Transverse colon (tissue), 4 donors: ENCODE data around the gene KIF26A. TPM values are rescaled to one million over a fixed set of nuclear protein-coding genes. Genes with fewer than 3 reads are reported as not detected.

Experiments used
- DNase-seq: peaks from one replicate; pipeline ENCODE4 v3.0.0-alpha.2; 2019
- H3K27ac ChIP-seq, 4 donors: fragments of 200-600 bp; sonication (generic); 2 replicates each; pipeline ENCODE4 v1.5.1; 2016 to 2018; ENCODE audit warnings: inconsistent platforms in 4 of 4
- H3K27me3 ChIP-seq: fragments of 200-600 bp; sonication (generic); 2 replicates; pipeline ENCODE4 v1.5.1; 2017; ENCODE audit warnings: inconsistent platforms
- H3K36me3 ChIP-seq, 4 donors: fragments of 200-600 bp; sonication (generic); 2 replicates each; pipeline ENCODE4 v1.5.1; 2017 to 2019; ENCODE audit warnings: inconsistent platforms in 4 of 4
- H3K4me1 ChIP-seq, 4 donors: fragments of 200-600 bp; sonication (generic); 2 replicates each; pipeline ENCODE4 v1.5.1; 2017 to 2020; ENCODE audit warnings: inconsistent platforms in 4 of 4
- H3K4me3 ChIP-seq, 4 donors: fragments of 200-600 bp; sonication (generic); 1 replicate in 1 of 4; 2 replicates in 3 of 4; pipeline versions ENCODE4 v1.5.1 to v1.6.1; 2017 to 2019; ENCODE audit warnings: inconsistent platforms in 4 of 4
- H3K9me3 ChIP-seq, 2 donors: fragments of 200-600 bp; sonication (generic); 2 replicates each; pipeline ENCODE4 v1.5.1; 2017 to 2019; ENCODE audit warnings: inconsistent platforms in 2 of 2
- EP300 ChIP-seq: sonication (generic); formaldehyde crosslinking; IDR thresholded peaks from one replicate; pipeline ENCODE4 v1.6.1; 2017; ENCODE audit warnings: antibody characterized with exemption, low read depth
- POLR2A ChIP-seq: fragments of 450-650 bp; IDR thresholded peaks from one replicate; pipeline ENCODE4 v1.6.1; 2016; ENCODE audit warnings: antibody characterized with exemption, mild to moderate bottlenecking, moderate library complexity
- POLR2AphosphoS5 ChIP-seq, 3 donors: sonication (generic); formaldehyde crosslinking; IDR thresholded peaks; one replicate each; pipeline ENCODE4 v1.6.1; 2016; ENCODE audit warnings: antibody characterized with exemption in 3 of 3
- WGBS, 2 donors: methylation state at CpG; one replicate each; pipeline ENCODE4 v1.1.5; 2018; ENCODE audit warnings: low coverage in 1 of 2; 5-methylcytosine and 5-hydroxymethylcytosine counted together
- in situ Hi-C, 4 donors: fragments of 200-750 bp; cut with MboI; loops; one replicate each; pipeline versions ENCODE4 v1.15.0 to v1.15.1; 2017; ENCODE audit warnings: low sequenced_read_pairs in 3 of 4, low pct_ligation_motif_present in 1 of 4, low pct_unique_long_range_greater_than_20kb in 1 of 4
- intact Hi-C: fragments of 100-400 bp; cut with DNase I; formaldehyde crosslinking; loops from one replicate; pipeline ENCODE4 v1.15.1; 2023; ENCODE audit warnings: low total_unique reads
- total RNA-seq, 4 donors: library from RNA; depleted of rRNA; stranded (reverse); fragments of >200 nt; gene quantifications; one replicate each; pipeline ENCODE4 v1.1.0, GENCODE V29; 2016
- TF ChIP-seq, protein P1 (sequence below), 5 experiments: fragments of 200-600 bp in 3 of 5; fragments of 450-650 bp in 2 of 5; sonication (generic) in 3 of 5; IDR thresholded peaks; 1 replicate in 2 of 5; 2 replicates in 3 of 5; pipeline ENCODE4 v1.5.1; 2016 to 2017; ENCODE audit warnings: antibody characterized with exemption in 5 of 5, inconsistent platforms in 3 of 5, mild to moderate bottlenecking in 2 of 5, moderate library complexity in 1 of 5

KIF26A gene
- total RNA-seq, 4 donors from 2014 or later = 2.2 to 7.8 (median 4.4) TPM

- Histone ChIP-seq H3K27me3 (no peaks in the 10 kb centered on the region), H3K27ac (no peak overlapping the region), H3K36me3 (no peaks in the 10 kb centered on the region), H3K4me3 (no peak overlapping the region), H3K9me3 (no peaks in the 10 kb centered on the region), H3K4me1 (no peaks in the 10 kb centered on the region)
- no peak for DNase-seq
- WGBS, 2 donors = 85% methylated on average over 23 of the region's 23 CpGs; no CpG with 5 or more reads in 1 of the 2 donors
- TF ChIP-seq EP300 (no peak), POLR2A (no peak), POLR2AphosphoS5 (IDR thresholded peaks at IDR 0.05) (no peak)
- TF ChIP-seq, protein P1, sequence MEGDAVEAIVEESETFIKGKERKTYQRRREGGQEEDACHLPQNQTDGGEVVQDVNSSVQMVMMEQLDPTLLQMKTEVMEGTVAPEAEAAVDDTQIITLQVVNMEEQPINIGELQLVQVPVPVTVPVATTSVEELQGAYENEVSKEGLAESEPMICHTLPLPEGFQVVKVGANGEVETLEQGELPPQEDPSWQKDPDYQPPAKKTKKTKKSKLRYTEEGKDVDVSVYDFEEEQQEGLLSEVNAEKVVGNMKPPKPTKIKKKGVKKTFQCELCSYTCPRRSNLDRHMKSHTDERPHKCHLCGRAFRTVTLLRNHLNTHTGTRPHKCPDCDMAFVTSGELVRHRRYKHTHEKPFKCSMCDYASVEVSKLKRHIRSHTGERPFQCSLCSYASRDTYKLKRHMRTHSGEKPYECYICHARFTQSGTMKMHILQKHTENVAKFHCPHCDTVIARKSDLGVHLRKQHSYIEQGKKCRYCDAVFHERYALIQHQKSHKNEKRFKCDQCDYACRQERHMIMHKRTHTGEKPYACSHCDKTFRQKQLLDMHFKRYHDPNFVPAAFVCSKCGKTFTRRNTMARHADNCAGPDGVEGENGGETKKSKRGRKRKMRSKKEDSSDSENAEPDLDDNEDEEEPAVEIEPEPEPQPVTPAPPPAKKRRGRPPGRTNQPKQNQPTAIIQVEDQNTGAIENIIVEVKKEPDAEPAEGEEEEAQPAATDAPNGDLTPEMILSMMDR (IDR thresholded peaks at IDR 0.05) = no peak
- intact Hi-C loops = no loop called here
- in situ Hi-C loops = no loop called here
Measured at GRCh38 chr14:104164041-104164440, 25.7 kb downstream of the KIF26A start.

GRCh38 chr14:104164512-104164911, 26.1 kb downstream of the KIF26A start:
- Histone ChIP-seq H3K4me3 (no peak overlapping the region), H3K9me3 (no peaks in the 10 kb centered on the region), H3K36me3 (no peaks in the 10 kb centered on the region), H3K27ac (no peak overlapping the region), H3K27me3 (no peaks in the 10 kb centered on the region), H3K4me1 (no peaks in the 10 kb centered on the region)
- 85 to 100% methylated on average over 1 to 9 of the region's 9 CpGs for WGBS, 2 donors
- intact Hi-C loops (no loop called here), in situ Hi-C loops (no loop called here)
- TF ChIP-seq, protein P1 (IDR thresholded peaks at IDR 0.05) = no peak
- TF ChIP-seq POLR2AphosphoS5 (IDR thresholded peaks at IDR 0.05) (no peak), POLR2A (no peak), EP300 (no peak)
- DNase-seq = no peak

GRCh38 chr14:104166698-104167097, 28.3 kb downstream of the KIF26A start:
- Histone ChIP-seq H3K9me3 (no peaks in the 10 kb centered on the region), H3K27ac (no peak overlapping the region), H3K27me3 (no peaks in the 10 kb centered on the region), H3K4me3 (no peak overlapping the region), H3K36me3 (no peaks in the 10 kb centered on the region), H3K4me1 (no peaks in the 10 kb centered on the region)
- intact Hi-C loops (no loop called here), in situ Hi-C loops (no loop called here)
- no peak for TF ChIP-seq EP300
- no peak for TF ChIP-seq POLR2A
- TF ChIP-seq, protein P1 (IDR thresholded peaks at IDR 0.05) = no peak
- no peak for TF ChIP-seq POLR2AphosphoS5 (IDR thresholded peaks at IDR 0.05)
- WGBS, 2 donors = 84% methylated on average over 11 of the region's 18 CpGs; no CpG with 5 or more reads in 1 of the 2 donors
- no peak for DNase-seq

DNA sequence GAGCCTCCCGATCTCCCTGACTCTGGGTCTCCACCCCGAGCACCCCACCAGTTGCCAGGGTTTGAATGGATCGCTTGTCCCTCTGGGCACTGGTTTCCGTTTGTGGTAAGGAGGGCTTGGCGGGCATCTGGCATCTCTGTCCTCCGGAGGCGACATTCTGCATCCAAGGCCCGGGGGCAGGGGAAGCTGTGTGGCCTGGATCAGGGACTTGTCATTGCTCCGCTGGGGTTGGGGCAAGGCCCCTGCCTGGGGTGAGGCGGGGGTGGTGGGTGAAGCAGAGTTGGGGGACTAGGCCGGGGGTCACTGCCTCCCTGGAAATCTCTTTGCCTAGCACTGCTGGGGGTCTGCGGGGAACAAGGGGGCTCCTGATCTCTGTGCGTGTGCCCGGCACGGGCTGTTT, 30.2 kb downstream of the KIF26A start:
- Histone ChIP-seq H3K9me3 (no peaks in the 10 kb centered on the region), H3K27ac (no peak overlapping the region), H3K36me3 (no peaks in the 10 kb centered on the region), H3K27me3 (no peaks in the 10 kb centered on the region), H3K4me1 (no peaks in the 10 kb centered on the region), H3K4me3 (no peak overlapping the region)
- in situ Hi-C loops = no loop called here
- DNase-seq = no peak
- WGBS, 2 donors = 92% methylated on average over 14 of the region's 15 CpGs; no CpG with 5 or more reads in 1 of the 2 donors
- TF ChIP-seq EP300 = no peak
- TF ChIP-seq POLR2A = no peak
- TF ChIP-seq, protein P1 (IDR thresholded peaks at IDR 0.05) = no peak
- TF ChIP-seq POLR2AphosphoS5 (IDR thresholded peaks at IDR 0.05) = no peak
- intact Hi-C loops = no loop called here
